Fibroblast of lung (primary cell): Measurements from ENCODE around the gene TRIM41. TPM values are rescaled to one million over a fixed set of nuclear protein-coding genes. Genes with fewer than 3 reads are reported as not detected.

Source experiments
- DNase-seq, 2 donors: peaks; one replicate each; pipeline versions ENCODE4 v3.0.0 to v3.0.0-alpha.2; 2010; ENCODE audit warnings: low read depth in 2 of 2
- H2AFZ ChIP-seq: 2 replicates; pipeline ENCODE4 v1.5.1; 2012; ENCODE audit warnings: low read length, control low read depth, inconsistent platforms
- H3K27ac ChIP-seq: 2 replicates; pipeline ENCODE4 v1.5.1; 2011; ENCODE audit warnings: low read length, control low read depth; ENCODE audit not compliant: insufficient read depth
- H3K27me3 ChIP-seq: 2 replicates; pipeline ENCODE4 v1.5.1; 2011; ENCODE audit warnings: mild to moderate bottlenecking, low read length; ENCODE audit not compliant: control insufficient read depth, insufficient read depth
- H3K36me3 ChIP-seq: 2 replicates; pipeline ENCODE4 v1.5.1; 2011; ENCODE audit warnings: low read length; ENCODE audit not compliant: control insufficient read depth, insufficient read depth
- H3K4me1 ChIP-seq: 2 replicates; pipeline ENCODE4 v1.5.1; 2011; ENCODE audit warnings: low read length; ENCODE audit not compliant: control insufficient read depth, insufficient read depth; ENCODE audit errors: extremely low read depth
- H3K4me2 ChIP-seq: 2 replicates; pipeline ENCODE4 v1.5.1; 2011; ENCODE audit warnings: low read length, control low read depth; ENCODE audit not compliant: insufficient read depth; ENCODE audit errors: extremely low read depth
- H3K4me3 ChIP-seq, 4 experiments: fragments of 200-600 bp in 1 of 4; sonication (generic) in 1 of 4; replicated peaks in 1 of 4; 2 replicates each; pipeline ENCODE4 v1.5.1; 2011 to 2016; ENCODE audit warnings: low read length in 4 of 4, low read depth in 3 of 4, mild to moderate bottlenecking in 3 of 4, control low read depth in 2 of 4, inconsistent platforms in 1 of 4, mixed read lengths in 1 of 4; ENCODE audit not compliant: insufficient read depth in 1 of 4; ENCODE audit errors: control extremely low read depth in 1 of 4
- H3K79me2 ChIP-seq: 2 replicates; pipeline ENCODE4 v1.5.1; 2012; ENCODE audit warnings: mild to moderate bottlenecking, low read length, inconsistent platforms; ENCODE audit not compliant: control insufficient read depth, insufficient read depth
- H3K9ac ChIP-seq: 2 replicates; pipeline ENCODE4 v1.5.1; 2011; ENCODE audit warnings: mild to moderate bottlenecking, low read length, control low read depth; ENCODE audit not compliant: insufficient read depth
- H3K9me3 ChIP-seq: 2 replicates; pipeline ENCODE4 v1.5.1; 2012; ENCODE audit warnings: low read depth, low read length; ENCODE audit not compliant: control insufficient read depth, insufficient read depth
- H4K20me1 ChIP-seq: 2 replicates; pipeline ENCODE4 v1.5.1; 2011; ENCODE audit warnings: low read length; ENCODE audit not compliant: control insufficient read depth, insufficient read depth; ENCODE audit errors: extremely low read depth
- CTCF ChIP-seq, 2 donors: IDR thresholded peaks in 1 of 2; conservative IDR thresholded peaks in 1 of 2; 1 replicate in 1 of 2; 2 replicates in 1 of 2; pipeline ENCODE4 v1.5.1; 2011 to 2012; ENCODE audit warnings: low read length in 2 of 2, control low read depth in 1 of 2, inconsistent platforms in 1 of 2, low read depth in 1 of 2, mild to moderate bottlenecking in 1 of 2
- EZH2 ChIP-seq: IDR thresholded peaks from 2 replicates; pipeline ENCODE4 v1.5.1; 2012; ENCODE audit warnings: low read length, control low read depth, mild to moderate bottlenecking; ENCODE audit errors: missing control alignments
- polyA plus RNA-seq, 2 donors: library from polyadenylated mRNA; depleted of rRNA in 1 of 2; stranded (reverse) in 1 of 2; unstranded in 1 of 2; fragments of >200 nt; gene quantifications; 2 replicates each; pipeline ENCODE4 v1.2.1, GENCODE V29; 2011 to 2012; ENCODE audit warnings: missing spikeins in 1 of 2
- total RNA-seq: library from RNA; depleted of rRNA; stranded (reverse); fragments of >200 nt; gene quantifications from 2 replicates; pipeline ENCODE4 v1.2.1, GENCODE V29; 2014

TRIM41 gene
- total and polyA plus RNA-seq, 2 donors (not counting 1 experiment from before 2014, with no cell fraction given) = 8.3 to 17.0 TPM

GRCh38 chr5:181195249-181195761, 27.8 kb upstream of the TRIM41 start:
- TF ChIP-seq CTCF (conservative IDR thresholded peaks at IDR 0.05 in 1 of 2, IDR thresholded peaks at IDR 0.05 in 1 of 2; ENCODE audit: low read depth in 1 of 2, low read length in 2 of 2) (no peak), EZH2 (no peak)
- no peak overlapping the region for H3K9ac ChIP-seq
- H3K79me2 ChIP-seq = no peaks in the 10 kb centered on the region
- no peaks in the 10 kb centered on the region for H3K36me3 ChIP-seq
- H3K4me3 ChIP-seq = no peak overlapping the region
- H4K20me1 ChIP-seq = no peaks in the 10 kb centered on the region
- DNase-seq = no peak
- no peaks in the 10 kb centered on the region for H3K9me3 ChIP-seq
- no peak overlapping the region for H3K4me2 ChIP-seq
- peaks cover 2% of the 10 kb centered on the region for H3K4me1 ChIP-seq
- H2AFZ ChIP-seq = no peak overlapping the region
- H3K27ac ChIP-seq = no peak overlapping the region
- no peaks in the 10 kb centered on the region for H3K27me3 ChIP-seq

GRCh38 chr5:181197326-181197951, 25.6 kb upstream of the TRIM41 start:
- H3K9ac ChIP-seq = no peak overlapping the region
- H3K36me3 ChIP-seq = no peaks in the 10 kb centered on the region
- H3K27me3 ChIP-seq = no peaks in the 10 kb centered on the region
- no peak for TF ChIP-seq EZH2
- TF ChIP-seq CTCF (conservative IDR thresholded peaks at IDR 0.05 in 1 of 2, IDR thresholded peaks at IDR 0.05 in 1 of 2; ENCODE audit: low read depth in 1 of 2, low read length in 2 of 2) = no peak
- no peaks in the 10 kb centered on the region for H3K79me2 ChIP-seq
- H3K27ac ChIP-seq = no peak overlapping the region
- no peaks in the 10 kb centered on the region for H3K9me3 ChIP-seq
- H3K4me3 ChIP-seq = no peak overlapping the region
- no peaks in the 10 kb centered on the region for H4K20me1 ChIP-seq
- H2AFZ ChIP-seq = no peak overlapping the region
- H3K4me1 ChIP-seq = peaks cover 2% of the 10 kb centered on the region
- H3K4me2 ChIP-seq = no peak overlapping the region
- DNase-seq = no peak

GRCh38 chr5:181198106-181198685, 24.9 kb upstream of the TRIM41 start:
- Histone ChIP-seq H3K79me2 (no peaks in the 10 kb centered on the region), H3K4me2 (no peak overlapping the region), H3K27ac (no peak overlapping the region), H2AFZ (no peak overlapping the region), H3K4me1 (peaks cover 2% of the 10 kb centered on the region), H3K9me3 (no peaks in the 10 kb centered on the region), H3K9ac (no peak overlapping the region), H4K20me1 (no peaks in the 10 kb centered on the region), H3K36me3 (no peaks in the 10 kb centered on the region), H3K4me3 (no peak overlapping the region), H3K27me3 (no peaks in the 10 kb centered on the region)
- no peak for DNase-seq
- no peak for TF ChIP-seq CTCF (conservative IDR thresholded peaks at IDR 0.05 in 1 of 2, IDR thresholded peaks at IDR 0.05 in 1 of 2; ENCODE audit: low read depth in 1 of 2, low read length in 2 of 2)
- TF ChIP-seq EZH2 = no peak
